AG08396 (cell line): ENCODE data around the gene CDC42EP5.
"Not testable (repeated sequence)": the region's sequence is repeated elsewhere in the genome, so short reads cannot be mapped to it uniquely, and the experiment has no call there.

Experiments
- DNase-seq: peaks from one replicate; pipeline ENCODE4 v3.0.0; 2012; ENCODE audit warnings: low spot score, mixed read lengths

Gene CDC42EP5

GRCh38 chr19:54473071-54473891 lies at the start of gene CDC42EP5:
TSS of gene CDC42EP5 (minus strand) at chr19:54473296. CDS start at chr19:54465547, 7,749 bp downstream.
- peak; percentile 94 for DNase-seq

GRCh38 chr19:54521860-54522513 lies 48.9 kb upstream of the CDC42EP5 start:
- no peak for DNase-seq

GRCh38 chr19:54521022-54521859 lies 48.1 kb upstream of the CDC42EP5 start:
- no peak for DNase-seq

GRCh38 chr19:54518844-54519243 lies 45.7 kb upstream of the CDC42EP5 start:
- DNase-seq = no peak

GRCh38 chr19:54517483-54517882 lies 44.4 kb upstream of the CDC42EP5 start:
- peak; percentile 50 for DNase-seq

- DNase-seq = no peak
These were observed 42.1 kb upstream of the CDC42EP5 start for GRCh38 chr19:54515156-54515555.

GRCh38 chr19:54509200-54509940 lies 36.3 kb upstream of the CDC42EP5 start:
- not testable (repeated sequence) for DNase-seq

- not testable (repeated sequence) for DNase-seq
These were observed 35.4 kb upstream of the CDC42EP5 start for GRCh38 chr19:54508487-54508886.

DNA sequence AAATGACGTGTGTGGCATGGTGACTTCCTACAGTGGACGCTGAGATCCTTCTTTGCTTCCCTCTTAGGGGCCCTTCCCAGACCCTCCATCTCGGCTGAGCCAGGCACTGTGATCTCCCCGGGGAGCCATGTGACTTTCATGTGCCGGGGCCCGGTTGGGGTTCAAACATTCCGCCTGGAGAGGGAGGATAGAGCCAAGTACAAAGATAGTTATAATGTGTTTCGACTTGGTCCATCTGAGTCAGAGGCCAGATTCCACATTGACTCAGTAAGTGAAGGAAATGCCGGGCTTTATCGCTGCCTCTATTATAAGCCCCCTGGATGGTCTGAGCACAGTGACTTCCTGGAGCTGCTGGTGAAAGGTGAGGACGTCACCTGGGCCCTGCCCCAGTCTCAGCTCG lies 34.7 kb upstream of the CDC42EP5 start:
- DNase-seq = no peak

GRCh38 chr19:54507038-54507717 lies 34.1 kb upstream of the CDC42EP5 start:
- DNase-seq = not testable (repeated sequence)

- DNase-seq = no peak
These were observed 33.0 kb upstream of the CDC42EP5 start for GRCh38 chr19:54506079-54506478.

- not testable (repeated sequence) for DNase-seq
These were observed 32.4 kb upstream of the CDC42EP5 start for GRCh38 chr19:54505542-54505941.

DNA sequence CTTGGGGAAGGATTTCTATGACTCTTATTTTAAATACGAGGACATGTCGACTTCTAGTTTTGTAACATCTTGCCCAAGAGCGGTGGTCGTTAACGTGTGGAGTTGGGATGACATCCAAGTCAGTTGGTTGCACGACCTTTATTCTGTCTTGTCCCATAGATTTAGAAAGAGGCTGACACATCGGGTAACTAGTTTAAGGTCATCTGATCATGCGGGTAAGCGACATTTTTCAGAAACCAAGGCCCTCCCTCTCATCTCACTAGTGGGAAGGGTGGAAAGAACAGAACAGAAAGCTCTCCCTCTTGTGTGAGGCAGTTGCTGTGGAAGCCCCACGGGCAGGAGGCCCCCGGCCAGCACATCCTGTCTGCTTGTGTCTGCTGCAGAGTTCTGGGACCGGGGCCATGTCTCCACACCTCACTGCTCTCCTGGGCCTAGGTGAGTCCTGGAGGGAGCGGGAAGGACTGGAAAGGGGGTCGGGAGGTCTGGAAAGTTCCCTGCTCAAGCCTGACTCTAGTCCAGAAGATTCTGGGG lies 29.5 kb upstream of the CDC42EP5 start, which contains the start of gene LAIR2:
Gene LAIR2, plus strand, starts transcription at position 314 of the 531 bp plus-strand sequence. Its CDS starts 88 bp downstream, at position 402.
- no peak for DNase-seq

- DNase-seq = not testable (repeated sequence)
These were observed 25.3 kb upstream of the CDC42EP5 start for GRCh38 chr19:54498451-54498772.

DNA sequence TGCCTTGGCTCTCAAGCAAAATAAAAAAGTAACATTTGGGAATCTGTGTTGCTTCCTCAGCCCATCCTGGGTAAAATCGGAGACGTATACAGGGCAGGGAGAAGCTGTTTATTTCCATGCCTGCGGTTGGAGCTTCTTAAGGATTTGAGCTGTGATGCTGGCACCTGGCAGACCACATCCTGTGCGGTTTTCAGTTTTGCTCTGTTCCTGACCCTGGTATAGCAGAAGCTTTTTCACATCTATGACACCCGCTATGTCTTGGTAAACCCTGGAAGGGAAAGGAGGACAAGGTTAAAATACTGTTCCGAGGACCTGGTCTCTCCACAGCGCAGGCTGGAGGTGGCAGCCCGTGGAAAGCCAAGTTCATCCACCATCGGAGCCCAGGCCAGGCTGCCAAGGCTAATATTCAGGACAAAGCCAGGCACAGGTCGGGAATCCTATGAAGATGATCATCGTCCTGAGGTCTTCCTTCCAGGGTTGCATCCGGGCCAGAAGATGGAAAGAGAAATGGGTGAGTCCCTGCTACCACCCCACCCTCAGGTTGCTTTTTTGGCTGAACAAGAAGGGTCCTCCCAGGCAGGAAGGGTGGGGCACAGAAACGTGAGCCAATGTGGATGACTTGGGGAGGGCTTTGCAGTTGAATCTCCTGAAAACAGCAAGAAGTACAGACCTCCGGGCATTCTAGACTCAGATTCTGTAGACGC lies 24.8 kb upstream of the CDC42EP5 start:
- not testable (repeated sequence) for DNase-seq

DNA sequence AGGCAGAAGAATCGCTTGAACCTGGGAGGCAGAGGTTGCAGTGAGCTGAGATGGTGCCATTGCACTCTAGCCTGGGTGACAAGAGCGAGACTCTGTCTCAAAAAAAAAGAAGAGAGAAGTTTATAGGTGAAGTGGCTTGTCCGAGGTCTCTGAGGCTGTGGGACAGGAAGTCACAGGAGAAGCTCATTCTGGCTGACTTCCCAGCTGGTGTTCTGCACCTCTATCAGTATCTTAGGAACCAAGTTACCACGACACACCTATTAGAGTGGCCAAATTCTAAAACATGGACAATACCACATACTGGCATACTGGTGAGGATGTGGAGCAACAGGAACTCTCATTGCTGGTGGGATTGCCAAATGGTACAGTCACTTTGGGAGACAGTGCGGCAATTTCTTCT lies 22.2 kb upstream of the CDC42EP5 start:
- not testable (repeated sequence) for DNase-seq

GRCh38 chr19:54493967-54494585 lies 21.0 kb upstream of the CDC42EP5 start:
- no peak for DNase-seq

GRCh38 chr19:54493056-54493455 lies 20.0 kb upstream of the CDC42EP5 start:
- not testable (repeated sequence) for DNase-seq

GRCh38 chr19:54492568-54492967 lies 19.5 kb upstream of the CDC42EP5 start:
- no peak for DNase-seq

GRCh38 chr19:54489766-54490165 lies 16.7 kb upstream of the CDC42EP5 start:
- DNase-seq = no peak
